Neural crest cell (in vitro differentiated cells): ENCODE measurements around the gene CYSLTR2. TPM values are rescaled to one million over a fixed set of nuclear protein-coding genes. Genes with fewer than 3 reads are reported as not detected.

Experiments used
- DNase-seq: peaks from one replicate; pipeline ENCODE4 v3.0.0; 2021; ENCODE audit warnings: low read depth, mixed read lengths, low spot score
- H3K27ac Mint-ChIP-seq: one replicate; pipeline ENCODE4 v1.8.0; 2021; ENCODE audit warnings: mild to moderate bottlenecking, mixed read lengths; ENCODE audit not compliant: unreplicated experiment
- H3K27me3 Mint-ChIP-seq: 2 replicates; pipeline ENCODE4 v1.8.0; 2021; ENCODE audit warnings: low read depth, mild to moderate bottlenecking, mixed read lengths
- H3K36me3 Mint-ChIP-seq: 2 replicates; pipeline ENCODE4 v1.8.0; 2021; ENCODE audit warnings: low read depth, mild to moderate bottlenecking, mixed read lengths
- H3K4me1 Mint-ChIP-seq: 2 replicates; pipeline ENCODE4 v1.8.0; 2021; ENCODE audit warnings: mixed read lengths
- H3K4me3 Mint-ChIP-seq: one replicate; pipeline ENCODE4 v1.8.0; 2021; ENCODE audit warnings: mild to moderate bottlenecking, mixed read lengths
- H3K9me3 Mint-ChIP-seq: 2 replicates; pipeline ENCODE4 v1.8.0; 2021; ENCODE audit warnings: mixed read lengths
- CTCF ChIP-seq: fragments of 200-600 bp; sonication (generic); conservative IDR thresholded peaks from 2 replicates; pipeline ENCODE4 v1.5.0; 2021; ENCODE audit warnings: antibody characterized with exemption, mild to moderate bottlenecking
- total RNA-seq: library from RNA; stranded (reverse); gene quantifications from 2 replicates; pipeline ENCODE4 v1.2.1, GENCODE V29; 2021

CYSLTR2 gene
- total RNA-seq, 1 donor from 2014 or later: not detected

- Mint-ChIP-seq H3K27me3 (no peaks in the 10 kb centered on the region), H3K4me1 (no peaks in the 10 kb centered on the region), H3K4me3 (no peak overlapping the region), H3K9me3 (peaks cover 13% of the 10 kb centered on the region), H3K36me3 (peaks cover 6% of the 10 kb centered on the region), H3K27ac (no peak overlapping the region)
- TF ChIP-seq CTCF: no peak
- DNase-seq: no peak
These were observed 69.4 kb downstream of the CYSLTR2 start for GRCh38 chr13:48723168-48723567.

- H3K4me3 Mint-ChIP-seq: no peak overlapping the region
- H3K27ac Mint-ChIP-seq: no peak overlapping the region
- peaks cover 4% of the 10 kb centered on the region for H3K36me3 Mint-ChIP-seq
- no peak for TF ChIP-seq CTCF
- H3K9me3 Mint-ChIP-seq: peaks cover 15% of the 10 kb centered on the region
- no peaks in the 10 kb centered on the region for H3K27me3 Mint-ChIP-seq
- no peaks in the 10 kb centered on the region for H3K4me1 Mint-ChIP-seq
- no peak for DNase-seq
These were observed 71.5 kb downstream of the CYSLTR2 start for GRCh38 chr13:48725271-48725670.

- TF ChIP-seq CTCF: no peak
- H3K36me3 Mint-ChIP-seq: peaks cover 4% of the 10 kb centered on the region
- no peak overlapping the region for H3K27ac Mint-ChIP-seq
- no peak for DNase-seq
- H3K4me1 Mint-ChIP-seq: no peaks in the 10 kb centered on the region
- peaks cover 11% of the 10 kb centered on the region for H3K9me3 Mint-ChIP-seq
- no peaks in the 10 kb centered on the region for H3K27me3 Mint-ChIP-seq
- no peak overlapping the region for H3K4me3 Mint-ChIP-seq
These were observed 73.0 kb downstream of the CYSLTR2 start for GRCh38 chr13:48726711-48727110.

- Mint-ChIP-seq H3K36me3 (peaks cover under 1% of the 10 kb centered on the region), H3K9me3 (peaks cover 7% of the 10 kb centered on the region), H3K27ac (no peak overlapping the region), H3K4me1 (peaks cover 3% of the 10 kb centered on the region), H3K4me3 (no peak overlapping the region), H3K27me3 (no peaks in the 10 kb centered on the region)
- no peak for DNase-seq
- TF ChIP-seq CTCF: no peak
These were observed 73.7 kb downstream of the CYSLTR2 start for GRCh38 chr13:48727241-48728011.

- Mint-ChIP-seq H3K4me3 (no peak overlapping the region), H3K36me3 (no peaks in the 10 kb centered on the region), H3K9me3 (peaks cover 7% of the 10 kb centered on the region), H3K27ac (no peak overlapping the region), H3K27me3 (no peaks in the 10 kb centered on the region), H3K4me1 (peaks cover 3% of the 10 kb centered on the region)
- no peak for TF ChIP-seq CTCF
- DNase-seq: no peak
These were observed 74.5 kb downstream of the CYSLTR2 start for GRCh38 chr13:48728226-48728625.
